Smooth muscle cell (in vitro differentiated cells): ENCODE results near the gene PSAP. TPM values are rescaled to one million over a fixed set of nuclear protein-coding genes. Genes with fewer than 3 reads are reported as not detected.

Source experiments
- DNase-seq: peaks from one replicate; lab custom pipeline; 2025; ENCODE audit not compliant: unreplicated experiment; lab: John Stamatoyannopoulos, UW
- H2AFZ ChIP-seq: fragments of 200-600 bp; sonication (generic); 2 replicates; pipeline ENCODE4 v1.6.0; 2016; ENCODE audit warnings: antibody characterized with exemption, low read depth, mild to moderate bottlenecking
- H3F3A ChIP-seq: fragments of 200-600 bp; sonication (generic); 2 replicates; pipeline ENCODE4 v1.6.0; 2017; ENCODE audit warnings: antibody characterized with exemption, low read depth
- H3K27ac ChIP-seq: fragments of 200-600 bp; sonication (generic); 2 replicates; pipeline ENCODE4 v1.5.1; 2016; ENCODE audit warnings: low read depth, mild to moderate bottlenecking
- H3K27me3 ChIP-seq: fragments of 200-600 bp; sonication (generic); 2 replicates; pipeline ENCODE4 v1.6.1; 2016; ENCODE audit warnings: low read depth, mild to moderate bottlenecking
- H3K36me3 ChIP-seq: fragments of 200-600 bp; sonication (generic); 2 replicates; pipeline ENCODE4 v1.5.1; 2016; ENCODE audit warnings: low read depth
- H3K4me1 ChIP-seq: fragments of 200-600 bp; sonication (generic); 2 replicates; pipeline ENCODE4 v1.5.1; 2016; ENCODE audit warnings: low read depth
- H3K4me2 ChIP-seq: fragments of 200-600 bp; sonication (generic); 2 replicates; pipeline ENCODE4 v1.6.0; 2016; ENCODE audit warnings: mild to moderate bottlenecking
- H3K4me3 ChIP-seq: fragments of 200-600 bp; sonication (generic); 2 replicates; pipeline ENCODE4 v1.5.1; 2016; ENCODE audit warnings: mild to moderate bottlenecking
- H3K79me2 ChIP-seq: fragments of 200-600 bp; sonication (generic); 2 replicates; pipeline ENCODE4 v1.6.0; 2016; ENCODE audit warnings: low read depth, mild to moderate bottlenecking
- H3K9ac ChIP-seq: fragments of 200-600 bp; sonication (generic); 2 replicates; pipeline ENCODE4 v1.6.0; 2016; ENCODE audit warnings: low read depth
- H3K9me3 ChIP-seq: fragments of 200-600 bp; sonication (generic); replicated peaks from 2 replicates; pipeline ENCODE4 v1.5.1; 2016; ENCODE audit warnings: low read depth
- H4K20me1 ChIP-seq: fragments of 200-600 bp; sonication (generic); 2 replicates; pipeline ENCODE4 v1.6.0; 2016; ENCODE audit warnings: low read depth
- WGBS: methylation state at CpG from one replicate; pipeline ENCODE4 v1.1.7; 2016; ENCODE audit warnings: low lambda C conversion rate; 5-methylcytosine and 5-hydroxymethylcytosine counted together
- polyA plus RNA-seq: library from polyadenylated mRNA; unstranded; fragments of >200 nt; fragmentation: Nextera tagmentation; extraction: Ambion mirVana; gene quantifications from 2 replicates; pipeline ENCODE4 v1.2.1, GENCODE V29; 2016
- total RNA-seq: library from RNA; depleted of rRNA; stranded (reverse); fragments of >200 nt; gene quantifications from 2 replicates; pipeline ENCODE4 v1.2.3, GENCODE V29; 2014
- TF ChIP-seq, protein P1 (sequence below): fragments of 200-600 bp; sonication (generic); IDR thresholded peaks from 2 replicates; pipeline ENCODE4 v1.5.1; 2017; ENCODE audit warnings: borderline replicate concordance, mild to moderate bottlenecking, antibody characterized with exemption; ENCODE audit not compliant: insufficient read depth, poor library complexity, severe bottlenecking

PSAP gene
- total and polyA plus RNA-seq, 2 experiments from 2014 or later = 282 to 500 TPM

DNA sequence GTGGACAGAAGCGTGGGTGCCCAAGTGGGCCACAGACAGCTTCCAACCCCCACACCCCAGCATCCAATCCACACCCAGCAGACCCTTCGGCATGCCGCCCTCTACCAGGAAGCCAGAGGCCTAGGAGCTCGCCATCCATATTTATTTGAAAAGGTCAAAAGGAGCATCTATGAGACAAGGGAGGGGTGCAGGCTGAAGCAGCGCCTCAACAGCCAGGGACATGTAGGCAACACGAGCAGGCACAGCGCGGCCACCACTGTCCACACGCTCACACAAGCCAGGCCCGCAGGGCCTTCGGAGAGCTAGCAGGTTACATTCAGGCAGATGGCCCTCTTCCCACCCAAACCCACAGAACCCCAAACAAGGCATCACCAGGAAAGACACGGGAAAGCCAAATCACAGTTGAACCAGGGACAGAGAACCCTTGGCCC, 34.6 kb downstream of the PSAP start:
- no peaks in the 10 kb centered on the region for H3K27me3 ChIP-seq
- H3K9me3 ChIP-seq = no peaks in the 10 kb centered on the region
- H3K4me2 ChIP-seq = no peak overlapping the region
- peaks cover 21% of the 10 kb centered on the region for H4K20me1 ChIP-seq
- H3K79me2 ChIP-seq = no peaks in the 10 kb centered on the region
- no peak overlapping the region for H3K27ac ChIP-seq
- H3K4me1 ChIP-seq = no peaks in the 10 kb centered on the region
- H3F3A ChIP-seq = no peaks in the 10 kb centered on the region
- DNase-seq = no peak
- H3K9ac ChIP-seq = no peak overlapping the region
- H2AFZ ChIP-seq = no peak overlapping the region
- TF ChIP-seq, protein P1, sequence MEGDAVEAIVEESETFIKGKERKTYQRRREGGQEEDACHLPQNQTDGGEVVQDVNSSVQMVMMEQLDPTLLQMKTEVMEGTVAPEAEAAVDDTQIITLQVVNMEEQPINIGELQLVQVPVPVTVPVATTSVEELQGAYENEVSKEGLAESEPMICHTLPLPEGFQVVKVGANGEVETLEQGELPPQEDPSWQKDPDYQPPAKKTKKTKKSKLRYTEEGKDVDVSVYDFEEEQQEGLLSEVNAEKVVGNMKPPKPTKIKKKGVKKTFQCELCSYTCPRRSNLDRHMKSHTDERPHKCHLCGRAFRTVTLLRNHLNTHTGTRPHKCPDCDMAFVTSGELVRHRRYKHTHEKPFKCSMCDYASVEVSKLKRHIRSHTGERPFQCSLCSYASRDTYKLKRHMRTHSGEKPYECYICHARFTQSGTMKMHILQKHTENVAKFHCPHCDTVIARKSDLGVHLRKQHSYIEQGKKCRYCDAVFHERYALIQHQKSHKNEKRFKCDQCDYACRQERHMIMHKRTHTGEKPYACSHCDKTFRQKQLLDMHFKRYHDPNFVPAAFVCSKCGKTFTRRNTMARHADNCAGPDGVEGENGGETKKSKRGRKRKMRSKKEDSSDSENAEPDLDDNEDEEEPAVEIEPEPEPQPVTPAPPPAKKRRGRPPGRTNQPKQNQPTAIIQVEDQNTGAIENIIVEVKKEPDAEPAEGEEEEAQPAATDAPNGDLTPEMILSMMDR = no peak
- H3K4me3 ChIP-seq = no peak overlapping the region
- peaks cover 6% of the 10 kb centered on the region for H3K36me3 ChIP-seq
- WGBS = 96% methylated on average over 12 of the region's 12 CpGs

DNA sequence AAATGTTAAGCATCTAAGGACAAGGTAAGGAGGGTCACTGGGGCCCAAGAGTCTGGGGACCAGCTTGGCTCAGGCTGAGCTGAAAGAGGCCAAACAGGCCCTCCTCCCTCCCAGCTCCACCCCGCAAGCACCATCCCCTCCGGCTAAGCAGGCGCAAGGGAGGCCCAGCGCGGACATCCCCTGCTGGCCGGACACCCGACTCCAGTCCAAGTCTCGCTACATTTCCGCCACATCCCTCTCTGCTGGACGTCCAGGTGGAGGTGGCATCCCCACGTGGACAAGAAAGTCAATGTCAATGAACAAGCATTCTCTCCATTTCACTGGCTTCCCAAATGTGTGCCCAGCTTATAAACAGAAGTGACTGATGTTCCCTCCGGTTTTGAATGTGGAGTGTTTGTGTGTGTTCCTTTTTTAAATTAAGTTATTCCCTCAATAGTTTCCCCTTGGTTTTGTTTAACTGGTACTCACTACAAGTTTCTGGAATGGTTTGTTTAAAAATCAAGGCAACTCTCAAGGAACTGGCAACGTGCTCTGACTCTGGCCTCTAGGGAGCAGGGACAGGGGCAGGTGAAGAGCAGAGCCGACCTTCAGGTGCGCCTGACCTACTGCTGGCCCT, 35.4 kb downstream of the PSAP start:
- Histone ChIP-seq H3K4me3 (no peak overlapping the region), H3K4me1 (no peaks in the 10 kb centered on the region), H3K9ac (no peak overlapping the region), H2AFZ (no peak overlapping the region), H3K79me2 (no peaks in the 10 kb centered on the region), H3K4me2 (no peak overlapping the region), H3K9me3 (no peaks in the 10 kb centered on the region), H4K20me1 (peaks cover 17% of the 10 kb centered on the region), H3K27ac (no peak overlapping the region), H3K27me3 (no peaks in the 10 kb centered on the region), H3F3A (no peaks in the 10 kb centered on the region), H3K36me3 (peaks cover 6% of the 10 kb centered on the region)
- no peak for DNase-seq
- 99% methylated on average over 15 of the region's 15 CpGs for WGBS
- TF ChIP-seq, protein P1 = no peak

DNA sequence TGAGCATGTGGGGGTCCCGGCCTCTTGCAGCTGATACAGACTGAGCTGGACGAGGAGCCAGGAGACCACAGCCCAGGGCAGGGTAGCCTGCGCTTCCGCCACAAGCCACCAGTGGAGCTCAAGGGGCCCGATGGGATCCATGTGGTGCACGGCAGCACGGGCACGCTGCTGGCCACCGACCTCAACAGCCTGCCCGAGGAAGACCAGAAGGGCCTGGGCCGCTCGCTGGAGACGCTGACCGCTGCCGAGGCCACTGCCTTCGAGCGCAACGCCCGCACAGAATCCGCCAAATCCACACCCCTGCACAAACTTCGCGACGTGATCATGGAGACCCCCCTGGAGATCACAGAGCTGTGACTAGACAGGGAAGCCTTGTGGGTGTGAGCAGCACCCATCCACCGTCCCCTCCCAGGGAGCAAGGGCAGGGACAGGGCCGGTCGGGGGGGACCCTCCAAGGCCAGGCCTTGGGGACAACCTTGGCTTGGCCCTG, 36.1 kb downstream of the PSAP start:
- H3K9me3 ChIP-seq = no peaks in the 10 kb centered on the region
- no peaks in the 10 kb centered on the region for H3K79me2 ChIP-seq
- H2AFZ ChIP-seq = no peak overlapping the region
- WGBS = 91% methylated on average over 23 of the region's 26 CpGs
- H3K27ac ChIP-seq = no peak overlapping the region
- no peak overlapping the region for H3K4me2 ChIP-seq
- peaks cover 6% of the 10 kb centered on the region for H3K36me3 ChIP-seq
- H3F3A ChIP-seq = no peaks in the 10 kb centered on the region
- TF ChIP-seq, protein P1 = no peak
- peaks cover 17% of the 10 kb centered on the region for H4K20me1 ChIP-seq
- no peak for DNase-seq
- no peaks in the 10 kb centered on the region for H3K27me3 ChIP-seq
- no peak overlapping the region for H3K4me3 ChIP-seq
- H3K9ac ChIP-seq = no peak overlapping the region
- no peaks in the 10 kb centered on the region for H3K4me1 ChIP-seq
